Suprapubic skin (tissue), 4 donors: ENCODE results near the gene EIF3A.

ENCODE experiments used
- CTCF ChIP-seq, 2 donors: fragments of 200-600 bp in 1 of 2; fragments of 450-650 bp in 1 of 2; sonication (generic) in 1 of 2; IDR thresholded peaks; one replicate each; pipeline ENCODE4 v1.5.1; 2016 to 2019; ENCODE audit warnings: antibody characterized with exemption in 2 of 2, mild to moderate bottlenecking in 1 of 2, moderate library complexity in 1 of 2
- EP300 ChIP-seq: sonication (generic); formaldehyde crosslinking; IDR thresholded peaks from one replicate; pipeline ENCODE4 v1.6.1; 2017; ENCODE audit warnings: antibody characterized with exemption
- POLR2A ChIP-seq, 2 donors: fragments of 450-650 bp; IDR thresholded peaks; one replicate each; pipeline ENCODE4 v1.6.1; 2017; ENCODE audit warnings: antibody characterized with exemption in 2 of 2, mild to moderate bottlenecking in 2 of 2, moderate library complexity in 2 of 2
- POLR2AphosphoS5 ChIP-seq, 3 donors: sonication (generic); formaldehyde crosslinking; IDR thresholded peaks; one replicate each; pipeline ENCODE4 v1.6.1; 2017; ENCODE audit warnings: antibody characterized with exemption in 3 of 3

GRCh38 chr10:119070395-119071165, 10.0 kb downstream of the EIF3A start:
- TF ChIP-seq EP300 (no peak), CTCF (IDR thresholded peaks at IDR 0.05) (no peak), POLR2AphosphoS5 (IDR thresholded peaks at IDR 0.05) (no peak), POLR2A (IDR thresholded peaks at IDR 0.05) (no peak)
